Effector CD8-positive, alpha-beta T cell (primary cell): Measurements from ENCODE around the gene WDR38.
"Not testable (repeated sequence)": the region's sequence is repeated elsewhere in the genome, so short reads cannot be mapped to it uniquely, and the experiment has no call there.

ENCODE experiments used
- DNase-seq: peaks from one replicate; lab custom pipeline; 2025; lab: John Stamatoyannopoulos, UW

The WDR38 gene

DNA sequence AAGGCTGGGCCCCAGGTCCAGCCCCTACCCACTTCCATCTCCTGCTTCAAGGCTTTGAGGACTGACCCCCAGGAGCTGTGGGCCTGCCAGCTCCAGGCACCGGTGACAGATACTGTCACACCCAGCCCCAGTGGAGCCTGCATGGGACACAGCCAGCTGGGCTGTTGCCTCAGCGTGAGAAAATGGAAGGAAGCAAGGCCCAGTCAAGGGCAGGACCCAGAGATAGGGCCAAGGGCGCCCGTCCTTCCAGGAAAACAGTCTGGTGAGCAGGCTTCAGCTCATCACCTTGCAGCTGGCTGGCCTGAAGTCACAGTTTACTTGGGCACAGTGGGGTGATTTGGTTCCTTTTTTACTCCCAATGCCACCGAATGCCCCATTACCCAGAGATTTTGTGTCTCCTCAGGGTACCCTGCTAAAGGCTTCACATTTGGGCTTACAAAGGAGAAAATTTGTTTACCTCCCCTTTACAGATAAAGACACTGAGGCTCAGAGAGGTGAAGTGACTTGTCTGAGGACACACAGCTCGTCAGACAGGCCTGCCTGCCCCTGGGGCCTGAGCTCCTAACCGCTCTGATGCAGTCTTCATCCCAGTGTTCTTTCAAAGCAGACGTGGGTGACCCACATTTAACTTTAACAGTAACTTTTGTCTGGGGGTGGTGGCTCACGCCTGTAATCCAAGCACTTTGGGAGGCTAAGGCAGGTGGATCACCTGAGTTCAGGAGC lies 21.5 kb upstream of the WDR38 start:
- no peak for DNase-seq

DNA sequence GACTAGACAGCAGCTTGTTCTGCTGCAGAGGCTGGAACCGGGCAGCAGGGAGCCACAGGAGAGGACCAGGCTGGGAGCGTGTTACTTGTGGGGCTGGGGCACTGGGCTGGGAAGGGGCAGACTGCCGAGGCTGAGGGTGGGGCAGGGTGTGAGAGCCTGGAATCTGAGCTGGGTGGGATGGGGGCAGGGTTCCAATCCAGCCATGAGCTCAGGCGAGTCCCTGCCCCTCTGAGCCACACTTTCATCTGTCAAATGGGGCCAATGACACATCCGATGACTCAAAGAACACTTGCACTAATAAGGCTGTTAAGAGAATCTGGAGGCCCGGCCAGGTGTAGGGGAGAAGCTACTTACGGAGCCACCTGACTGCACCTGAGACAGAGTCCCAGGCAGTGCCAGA lies 18.7 kb upstream of the WDR38 start:
- DNase-seq: no peak

DNA sequence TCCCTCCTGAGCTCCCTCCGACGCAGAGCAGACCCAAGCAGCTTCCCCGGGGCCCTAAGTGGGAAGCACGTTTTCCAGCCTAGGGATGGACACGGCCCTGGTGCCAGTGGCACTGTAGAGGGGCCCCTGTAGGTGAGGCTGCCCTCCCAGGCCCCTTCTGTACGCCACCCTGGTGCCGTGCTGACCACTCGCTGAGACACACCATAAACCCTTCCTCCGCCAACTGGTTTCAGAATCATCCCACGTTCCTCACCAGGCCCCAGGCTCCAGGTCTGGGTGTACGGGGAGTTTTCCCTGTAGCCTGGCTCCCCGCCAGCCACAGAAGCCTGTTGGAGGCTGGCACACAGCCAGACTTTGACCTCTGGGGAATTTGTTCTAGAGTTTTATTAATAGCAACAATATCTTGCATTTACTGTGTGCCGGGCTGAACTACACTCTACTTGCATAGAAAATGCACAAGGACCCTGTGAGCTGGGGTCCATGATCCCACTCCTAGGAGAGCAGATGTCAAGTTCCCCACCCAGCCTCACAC lies 18.2 kb upstream of the WDR38 start:
- no peak for DNase-seq

DNA sequence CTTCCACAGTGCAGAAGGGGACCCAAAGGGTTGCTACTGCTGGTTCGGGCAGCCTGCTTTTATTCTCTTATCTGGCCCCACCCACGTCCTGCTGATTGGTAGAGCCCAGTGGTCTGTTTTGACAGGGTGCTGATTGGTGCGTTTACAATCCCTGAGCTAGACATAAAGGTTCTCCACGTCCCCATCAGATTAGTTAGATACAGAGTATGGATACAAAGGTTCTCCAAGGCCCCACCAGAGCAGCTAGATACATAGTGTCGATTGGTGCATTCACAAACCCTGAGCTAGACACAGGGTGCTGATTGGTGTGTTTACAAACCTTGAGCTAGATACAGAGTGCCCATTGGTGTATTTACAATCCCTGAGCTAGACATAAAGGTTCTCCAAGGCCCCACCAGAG lies 15.1 kb upstream of the WDR38 start:
- DNase-seq: not testable (repeated sequence)

DNA sequence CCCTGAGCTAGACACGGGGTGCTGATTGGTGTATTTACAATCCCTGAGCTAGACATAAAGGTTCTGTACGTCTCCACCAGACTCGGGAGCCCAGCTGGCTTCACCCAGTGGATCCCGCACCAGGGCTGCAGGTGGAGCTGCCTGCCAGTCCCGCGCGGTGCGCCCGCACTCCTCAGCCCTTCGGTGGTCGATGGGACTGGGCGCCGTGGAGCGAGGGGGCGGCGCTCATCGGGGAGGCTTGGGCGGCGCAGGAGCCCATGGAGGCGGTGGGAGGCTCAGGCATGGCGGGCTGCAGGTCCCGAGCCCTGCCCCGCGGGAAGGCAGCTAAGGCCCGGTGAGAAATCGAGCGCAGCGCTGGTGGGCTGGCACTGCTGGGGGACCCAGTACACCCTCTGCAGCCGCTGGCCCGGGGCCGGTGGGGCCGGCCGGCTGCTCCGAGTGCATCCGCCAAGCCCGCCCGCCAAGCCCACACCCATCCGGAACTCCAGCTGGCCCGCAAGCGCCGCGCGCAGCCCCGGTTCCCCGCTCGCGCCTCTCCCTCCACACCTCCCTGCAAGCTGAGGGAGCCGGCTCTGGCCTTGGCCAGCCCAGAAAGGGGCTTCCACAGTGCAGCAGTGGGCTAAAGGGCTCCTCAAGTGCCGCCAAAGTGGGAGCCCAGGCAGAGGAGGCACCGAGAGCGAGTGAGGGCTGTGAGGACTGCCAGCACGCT lies 14.5 kb upstream of the WDR38 start:
- DNase-seq: not testable (repeated sequence)

DNA sequence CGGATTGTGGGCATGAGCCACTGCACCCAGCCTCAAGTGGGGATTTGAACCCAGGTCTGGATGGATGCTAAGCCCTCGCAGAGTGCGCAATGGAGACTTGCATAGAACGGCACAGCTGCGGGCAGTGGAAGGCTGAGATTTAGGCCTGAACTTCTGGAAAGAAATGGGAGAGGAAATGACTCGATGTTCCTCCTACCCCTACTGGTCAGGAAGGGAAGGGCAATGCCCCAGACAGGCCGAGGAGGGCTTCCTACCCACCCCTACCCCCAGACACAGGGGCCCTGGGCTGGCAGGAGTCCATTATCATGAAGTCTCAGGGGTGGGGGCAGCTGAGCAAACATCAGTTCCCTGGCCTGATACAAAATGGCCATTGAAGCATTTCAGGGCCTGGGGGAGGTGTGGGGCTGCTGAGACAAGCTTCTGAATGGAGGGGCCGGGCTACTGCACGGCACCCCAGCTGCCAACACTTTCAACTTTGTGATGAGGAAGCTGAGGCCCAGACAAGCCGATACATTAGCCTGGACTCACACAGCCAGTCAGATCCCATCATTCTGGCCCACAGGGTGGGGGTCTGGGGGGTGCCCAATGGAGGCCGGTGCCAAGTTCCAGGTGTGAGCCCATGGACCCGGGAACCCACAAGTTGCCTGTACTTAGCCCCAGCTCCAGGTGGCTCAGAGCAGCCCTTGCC lies 13.5 kb upstream of the WDR38 start:
- no peak for DNase-seq

DNA sequence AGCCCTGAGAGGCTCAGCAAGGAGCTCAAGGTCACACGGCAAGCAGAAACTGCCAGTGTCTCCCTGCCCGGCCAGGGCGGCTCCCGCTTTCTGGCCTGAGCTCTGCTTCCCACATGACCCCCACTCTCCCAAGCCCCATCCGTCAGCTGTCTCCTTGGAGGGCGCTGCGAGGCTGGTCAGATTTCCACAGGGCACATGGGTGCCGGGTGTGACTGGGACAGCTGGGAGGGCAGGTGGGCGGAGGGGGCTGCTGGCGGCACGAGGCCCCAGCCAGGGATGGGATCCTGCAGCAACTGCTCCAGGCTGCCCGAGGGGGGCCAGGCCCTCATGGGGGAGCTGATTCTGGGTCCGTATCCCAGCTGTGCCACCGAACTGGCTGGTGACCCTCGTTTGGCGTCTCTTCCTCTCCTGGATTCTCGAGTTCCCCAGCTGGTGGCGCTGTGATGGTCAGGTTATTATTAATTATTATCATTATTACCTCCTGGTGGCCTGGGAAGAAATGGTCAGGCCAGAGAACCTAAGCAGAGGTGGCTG lies 12.9 kb upstream of the WDR38 start:
- no peak for DNase-seq

DNA sequence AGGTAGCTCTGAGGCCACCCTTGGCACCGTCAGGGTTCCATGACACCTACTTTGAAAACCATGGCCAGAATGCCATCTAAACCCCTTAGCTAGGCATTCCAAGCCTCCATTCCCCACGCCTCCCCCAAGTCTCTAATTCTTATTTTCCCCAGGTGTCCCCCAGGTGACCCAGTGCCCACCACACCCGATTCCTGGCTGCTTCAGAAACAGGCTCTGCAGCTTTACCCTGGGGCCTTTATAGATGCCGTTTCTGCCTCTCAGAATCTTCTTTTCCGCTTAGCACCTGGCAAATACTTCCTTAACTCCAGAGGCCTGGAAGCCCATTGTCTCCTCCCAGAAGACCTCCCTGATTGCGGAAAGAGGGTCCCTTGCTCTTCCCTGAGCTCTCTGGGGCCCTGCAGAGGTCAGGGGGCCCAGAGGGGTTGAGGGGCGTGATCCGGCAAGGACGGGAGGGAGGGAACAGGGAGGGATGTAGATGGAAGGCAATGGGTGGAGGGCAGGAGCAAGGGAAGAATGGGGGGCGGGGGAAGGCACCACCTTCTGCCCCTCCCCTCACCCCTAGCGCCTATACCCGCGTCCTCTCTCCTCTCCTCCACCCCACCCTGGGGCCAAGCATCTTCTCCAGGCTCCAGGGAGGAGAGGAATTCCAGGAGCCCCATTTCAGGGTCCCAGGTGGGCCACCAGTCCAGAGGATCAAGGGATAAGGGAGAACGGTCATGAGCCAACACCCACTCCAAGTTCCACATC lies 12.0 kb upstream of the WDR38 start:
- no peak for DNase-seq

DNA sequence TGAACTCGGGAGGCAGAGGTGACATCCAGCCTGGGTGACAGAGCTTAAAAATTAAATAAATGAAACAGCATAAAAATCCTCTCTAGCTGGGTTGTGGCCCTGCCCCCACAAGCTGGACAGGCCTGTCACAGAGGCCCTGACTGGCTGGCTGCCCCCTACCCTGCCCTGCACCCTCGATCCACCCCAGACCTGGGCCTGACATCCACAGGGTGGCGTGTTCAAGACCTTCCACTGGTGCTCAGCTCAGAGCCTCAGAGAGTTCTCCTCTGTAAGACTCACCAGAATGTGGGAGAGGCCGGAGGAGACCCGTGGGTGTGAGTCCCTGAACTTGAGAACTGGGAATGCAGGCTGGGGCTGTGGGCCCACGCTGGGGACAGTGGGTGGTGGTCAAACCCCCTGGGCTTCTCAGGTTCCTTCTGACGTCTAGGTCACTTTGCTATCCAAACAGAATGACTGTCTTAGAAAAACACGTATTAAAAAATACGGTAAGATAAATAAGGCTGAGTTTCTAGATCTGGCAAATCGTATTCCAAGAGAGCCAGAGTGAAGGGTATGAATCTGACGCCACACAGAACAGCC lies 9.7 kb upstream of the WDR38 start:
- no peak for DNase-seq

DNA sequence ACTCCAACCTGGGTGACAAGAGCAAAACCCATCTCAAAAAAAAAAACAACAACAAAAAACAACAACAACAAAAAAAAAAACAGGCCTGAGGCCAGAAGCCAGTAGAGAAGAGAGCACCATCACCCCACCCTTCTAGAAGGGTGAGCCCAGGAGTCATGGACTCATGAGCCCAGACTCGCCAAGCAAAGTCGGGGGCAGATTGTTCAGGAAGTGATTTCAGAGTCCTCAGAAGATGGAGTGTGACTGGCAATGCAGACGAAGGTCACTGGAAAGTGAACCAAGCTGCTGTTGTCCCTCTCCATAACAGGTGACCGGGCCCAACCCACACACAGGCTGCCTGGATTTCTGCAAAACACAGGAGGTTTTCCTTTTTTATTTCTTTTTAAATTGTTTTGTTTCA lies 9.0 kb upstream of the WDR38 start:
- DNase-seq: no peak

DNA sequence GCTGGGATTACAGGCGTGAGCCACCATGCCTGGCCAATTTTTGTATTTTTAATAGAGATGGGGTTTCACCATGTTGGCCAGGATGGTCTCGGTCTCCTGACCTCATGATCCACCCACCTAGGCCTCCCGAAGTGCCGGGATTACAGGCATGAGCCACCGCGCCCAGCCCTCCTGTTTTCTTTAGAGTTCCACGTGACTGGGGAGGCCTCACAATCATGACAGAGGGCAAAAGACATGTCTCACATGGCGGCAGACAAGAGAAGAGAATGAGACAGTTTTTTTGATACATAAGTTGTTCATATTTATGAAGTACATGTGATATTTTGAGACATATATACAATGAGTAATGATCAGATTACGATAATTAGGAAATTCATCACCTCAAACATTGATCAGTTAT lies 6.8 kb upstream of the WDR38 start:
- DNase-seq: not testable (repeated sequence)

DNA sequence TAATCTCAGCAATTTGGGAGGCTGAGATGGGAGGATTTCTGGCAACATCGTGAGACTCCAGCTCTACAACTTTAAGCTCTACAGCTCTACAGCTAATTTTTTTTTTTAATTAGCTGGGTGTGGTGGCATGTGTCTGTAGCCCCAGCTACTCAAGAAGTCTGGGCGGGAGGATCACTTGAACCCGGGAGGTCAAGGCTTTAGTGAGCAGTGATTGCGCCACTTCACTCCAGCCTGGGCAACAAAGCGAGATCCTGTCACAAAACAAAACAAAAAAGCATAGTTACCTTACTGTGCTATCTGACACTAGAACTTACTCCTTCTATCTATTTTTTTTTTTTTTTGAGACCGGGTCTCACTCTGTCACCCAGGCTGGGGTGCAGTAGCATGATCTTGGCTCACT lies 6.3 kb upstream of the WDR38 start:
- DNase-seq: no peak

DNA sequence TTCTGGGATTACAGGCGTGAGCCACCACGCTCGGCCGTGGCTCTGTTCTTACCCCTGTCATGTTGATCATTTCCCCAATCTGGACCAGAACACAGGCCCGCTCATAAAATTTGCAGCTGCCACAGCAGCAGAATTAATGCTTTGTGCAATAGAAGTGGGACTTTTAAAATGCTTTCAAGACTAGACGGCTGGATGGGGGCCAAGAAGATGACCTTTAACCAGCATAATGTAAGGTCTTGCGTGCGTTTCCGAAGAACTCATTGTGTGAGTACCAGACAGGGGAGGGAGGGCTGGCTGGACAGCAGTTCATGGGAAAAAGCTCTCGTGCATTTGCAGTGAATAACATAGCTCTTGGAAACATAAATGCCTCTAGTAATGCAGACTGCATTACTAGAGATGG lies 3.5 kb upstream of the WDR38 start:
- DNase-seq: no peak

DNA sequence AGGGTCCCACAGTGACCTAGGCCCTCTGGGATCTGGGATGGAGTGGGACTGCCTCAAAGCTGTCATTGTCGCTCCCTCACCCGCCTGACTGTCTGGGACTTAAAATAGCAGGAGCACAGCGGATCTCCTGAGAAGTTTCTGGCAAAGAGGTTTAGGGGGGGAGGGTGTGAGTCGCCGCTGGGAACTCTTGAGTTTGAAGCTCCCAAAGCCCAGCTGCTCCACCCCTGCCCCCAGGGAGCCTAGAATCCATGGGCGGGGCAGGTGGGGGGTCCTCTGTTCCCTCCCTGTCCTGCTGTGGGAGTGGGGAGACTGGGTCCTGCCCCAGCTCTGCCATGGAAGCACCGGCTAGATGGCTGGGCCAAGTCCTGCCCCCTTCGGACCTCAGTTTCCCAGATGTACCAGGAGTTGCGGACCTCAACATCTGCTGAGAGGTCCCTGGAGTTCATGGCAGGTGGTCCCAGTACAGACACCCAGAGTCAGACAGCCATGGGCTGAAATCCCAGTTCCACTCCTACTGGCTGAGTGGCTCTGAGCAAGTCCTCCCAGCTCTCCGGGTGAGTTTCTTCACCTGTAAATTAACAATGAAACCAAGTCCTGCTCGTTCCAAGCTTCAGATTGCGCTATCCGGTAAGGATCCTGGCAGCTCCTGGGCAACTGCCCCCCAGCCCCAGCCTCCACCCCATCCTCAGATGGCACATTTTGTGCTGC lies 985 bp upstream of the WDR38 start:
- no peak for DNase-seq

DNA sequence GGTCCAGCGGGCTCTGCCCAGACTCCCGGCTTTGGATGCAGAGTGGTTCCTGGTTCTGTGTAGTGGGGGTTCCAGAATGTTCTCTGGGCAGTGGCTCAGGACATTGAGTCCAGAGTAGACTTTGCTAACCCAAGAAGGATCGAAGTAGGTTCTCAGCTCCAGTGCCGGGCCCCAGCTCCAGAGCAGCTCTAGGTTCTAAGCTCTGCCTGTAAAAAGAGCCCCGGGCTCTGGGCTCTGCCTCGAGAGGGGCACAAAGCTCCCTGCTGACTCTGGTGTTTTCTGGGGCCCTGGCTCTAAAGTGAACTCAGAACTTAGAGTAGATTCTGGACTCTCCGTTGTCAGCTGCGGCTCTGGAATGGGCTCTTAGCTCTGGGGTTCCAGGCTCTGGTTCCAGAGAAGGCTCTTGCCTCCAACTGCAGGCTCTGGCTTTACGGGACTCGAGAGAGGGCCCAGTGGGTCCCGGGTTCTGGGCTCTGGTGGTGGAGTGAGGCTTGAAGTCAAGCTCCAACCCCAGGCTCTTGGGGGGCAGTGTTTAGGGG lies 414 bp downstream of the WDR38 start:
- DNase-seq: no peak

DNA sequence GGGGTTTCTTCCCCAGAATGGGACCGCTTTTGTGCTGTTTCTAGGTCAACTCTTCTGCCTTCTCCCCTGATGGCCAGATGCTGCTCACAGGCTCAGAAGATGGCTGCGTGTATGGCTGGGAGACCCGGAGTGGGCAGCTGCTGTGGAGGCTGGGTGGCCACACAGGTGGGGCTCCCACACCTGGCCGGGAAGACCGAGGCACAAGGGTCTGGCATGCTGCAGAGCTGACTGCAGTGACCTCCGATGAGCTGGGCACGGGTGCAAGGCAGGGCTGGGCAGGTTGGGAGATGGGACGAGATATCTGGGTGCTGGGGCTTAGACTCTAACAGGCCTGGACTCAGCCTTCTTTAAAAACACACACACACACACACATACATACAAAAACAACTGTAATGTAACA lies 901 bp downstream of the WDR38 start:
- DNase-seq: no peak

DNA sequence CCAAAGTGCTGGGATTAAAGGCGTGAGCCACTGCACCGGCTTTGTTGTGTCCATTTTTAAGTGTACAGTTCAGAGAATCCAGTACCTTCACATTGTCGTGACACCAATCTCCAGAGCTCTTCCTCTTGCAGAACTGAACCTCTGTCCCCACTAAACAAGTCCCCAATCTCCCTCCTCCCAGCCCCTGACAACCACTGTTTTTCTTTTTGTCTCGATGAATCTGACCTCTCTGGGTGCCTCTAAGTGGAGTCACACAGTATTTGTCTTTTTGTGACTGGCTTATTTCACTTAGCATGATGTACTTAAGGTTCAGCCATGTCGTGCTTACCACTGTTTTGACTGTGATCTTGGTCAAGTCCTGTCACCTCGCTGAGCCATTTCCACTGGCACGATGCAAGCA lies 1.6 kb downstream of the WDR38 start:
- no peak for DNase-seq

DNA sequence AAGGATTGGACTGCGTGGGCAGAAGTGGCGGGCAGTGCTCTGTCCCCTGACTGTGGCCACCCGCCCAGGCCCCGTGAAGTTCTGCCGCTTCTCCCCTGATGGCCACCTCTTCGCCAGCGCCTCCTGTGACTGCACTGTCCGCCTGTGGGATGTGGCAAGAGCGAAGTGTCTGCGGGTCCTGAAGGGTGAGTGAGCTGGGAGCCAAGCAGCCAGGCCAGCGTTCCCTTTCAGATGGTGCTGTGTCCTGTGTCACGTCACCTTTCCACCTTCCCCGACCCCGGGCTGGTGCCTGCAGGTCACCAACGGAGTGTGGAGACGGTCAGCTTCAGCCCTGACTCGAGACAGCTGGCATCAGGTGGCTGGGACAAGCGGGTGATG lies 2.3 kb downstream of the WDR38 start:
- DNase-seq: no peak

DNA sequence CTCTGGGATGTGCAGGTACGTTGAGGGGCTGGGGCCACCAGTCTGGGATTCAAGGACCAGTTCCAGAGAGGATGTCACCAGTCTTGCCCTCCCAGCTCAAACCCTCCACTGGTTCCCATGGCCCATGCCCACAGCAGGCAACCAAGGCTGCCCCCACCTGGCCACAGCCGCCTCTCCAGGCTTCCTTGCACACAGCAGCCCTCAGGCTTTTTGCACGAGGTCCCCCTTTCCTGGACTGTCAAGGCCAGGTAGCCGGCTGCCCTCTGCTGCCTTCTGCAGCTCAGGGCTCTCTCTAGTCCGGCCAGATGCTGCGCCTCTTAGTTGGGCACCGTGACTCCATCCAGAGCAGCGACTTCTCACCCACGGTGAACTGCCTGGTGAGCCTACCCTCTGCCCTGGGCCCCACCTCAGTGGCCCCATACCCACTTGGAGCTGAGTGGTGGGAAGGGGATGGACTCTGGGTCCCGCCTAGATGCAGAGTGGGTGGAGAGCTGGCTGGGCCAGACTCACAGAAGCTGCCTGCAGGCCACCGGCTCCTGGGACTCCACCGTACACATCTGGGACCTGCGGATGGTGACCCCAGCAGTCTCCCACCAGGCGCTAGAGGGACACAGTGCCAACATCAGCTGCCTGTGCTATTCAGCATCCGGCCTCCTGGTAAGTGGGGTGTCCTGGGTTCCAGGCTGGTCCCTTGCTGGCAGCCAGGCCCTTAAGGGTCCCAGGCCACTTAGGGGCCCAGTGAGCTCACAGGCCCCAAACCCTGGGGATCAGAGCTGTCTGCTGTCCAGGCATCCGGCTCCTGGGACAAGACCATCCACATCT lies 2.9 kb downstream of the WDR38 start:
- no peak for DNase-seq
